Testis (tissue), 3 donors: Measurements from ENCODE around the gene EFCAB7. TPM values are rescaled to one million over a fixed set of nuclear protein-coding genes. Genes with fewer than 3 reads are reported as not detected.

Source experiments
- DNase-seq: peaks from one replicate; pipeline ENCODE4 v3.0.0-alpha.2; 2019
- H3K27ac ChIP-seq, 2 donors: fragments of 200-600 bp; sonication (generic); one replicate each; pipeline ENCODE4 v1.5.1; 2019
- H3K27me3 ChIP-seq: fragments of 200-600 bp; sonication (generic); one replicate; pipeline ENCODE4 v1.5.1; 2019
- H3K36me3 ChIP-seq: fragments of 200-600 bp; sonication (generic); one replicate; pipeline ENCODE4 v1.5.1; 2017; ENCODE audit warnings: low read depth; ENCODE audit errors: missing control alignments
- H3K4me1 ChIP-seq: fragments of 200-600 bp; sonication (generic); one replicate; pipeline ENCODE4 v1.5.1; 2019
- H3K4me3 ChIP-seq, 2 donors: fragments of 200-600 bp; sonication (generic); one replicate each; pipeline ENCODE4 v1.5.1; 2017 to 2019
- H3K9me3 ChIP-seq: fragments of 200-600 bp; sonication (generic); one replicate; pipeline ENCODE4 v1.5.1; 2017
- POLR2A ChIP-seq: fragments of 450-650 bp; IDR thresholded peaks from one replicate; pipeline ENCODE4 v1.6.1; 2017; ENCODE audit warnings: antibody characterized with exemption, mild to moderate bottlenecking, moderate library complexity
- WGBS, 2 donors: methylation state at CpG; one replicate each; pipeline ENCODE4 v1.1.5; 2018; 5-methylcytosine and 5-hydroxymethylcytosine counted together
- intact Hi-C: fragments of 100-400 bp; cut with DNase I; formaldehyde crosslinking; loops from one replicate; pipeline ENCODE4 v1.15.1; 2023; ENCODE audit warnings: low total_unique reads
- polyA plus RNA-seq: library from polyadenylated mRNA; stranded (reverse); fragments of 350-450 nt; fragmentation: Illumina TruSeq; extraction: RNeasy Lipid Tissue Mini Kit (QIAGEN cat#74804); gene quantifications from one replicate; pipeline ENCODE4 v1.2.3, GENCODE V29; 2014; ENCODE audit warnings: low read depth, low replicate concordance; ENCODE audit not compliant: insufficient read depth
- total RNA-seq, 2 donors: library from RNA; depleted of rRNA; stranded (reverse); fragments of >200 nt; gene quantifications; one replicate each; pipeline ENCODE4 v1.2.3, GENCODE V29; 2016
- TF ChIP-seq, protein P1 (sequence below), 3 experiments: fragments of 450-650 bp in 2 of 3; fragments of 200-600 bp in 1 of 3; sonication (generic) in 1 of 3; IDR thresholded peaks; one replicate each; pipeline ENCODE4 v1.5.1; 2016 to 2019; ENCODE audit warnings: antibody characterized with exemption in 3 of 3, mild to moderate bottlenecking in 2 of 3, moderate library complexity in 1 of 3

Gene EFCAB7
- total and polyA plus RNA-seq, 3 donors from 2014 or later, result 15.2 to 18.2 (median 15.6) TPM

DNA sequence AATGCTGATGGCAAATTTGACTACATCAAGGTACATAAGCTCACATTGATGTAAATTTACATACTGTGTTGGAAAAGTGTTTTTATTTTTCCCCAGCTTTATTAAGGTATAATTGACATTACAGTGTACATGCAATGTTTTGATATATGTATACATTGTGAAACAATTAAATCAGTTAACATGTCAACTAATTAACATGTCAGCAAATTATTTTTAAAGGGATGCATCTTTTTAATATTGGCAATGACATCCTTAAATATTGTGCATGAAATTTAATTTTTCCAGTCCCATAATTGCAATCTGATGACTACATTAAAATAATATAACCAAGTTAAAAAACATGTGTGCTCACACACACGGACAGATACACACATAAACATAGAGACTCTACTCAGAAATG, 9.4 kb downstream of the EFCAB7 start:
- Histone ChIP-seq H3K9me3 (no peaks in the 10 kb centered on the region), H3K4me1 (no peaks in the 10 kb centered on the region), H3K27me3 (no peaks in the 10 kb centered on the region), H3K27ac (no peak overlapping the region), H3K36me3 (no peaks in the 10 kb centered on the region), H3K4me3 (no peak overlapping the region)
- intact Hi-C loops, result no loop called here
- TF ChIP-seq, protein P1, sequence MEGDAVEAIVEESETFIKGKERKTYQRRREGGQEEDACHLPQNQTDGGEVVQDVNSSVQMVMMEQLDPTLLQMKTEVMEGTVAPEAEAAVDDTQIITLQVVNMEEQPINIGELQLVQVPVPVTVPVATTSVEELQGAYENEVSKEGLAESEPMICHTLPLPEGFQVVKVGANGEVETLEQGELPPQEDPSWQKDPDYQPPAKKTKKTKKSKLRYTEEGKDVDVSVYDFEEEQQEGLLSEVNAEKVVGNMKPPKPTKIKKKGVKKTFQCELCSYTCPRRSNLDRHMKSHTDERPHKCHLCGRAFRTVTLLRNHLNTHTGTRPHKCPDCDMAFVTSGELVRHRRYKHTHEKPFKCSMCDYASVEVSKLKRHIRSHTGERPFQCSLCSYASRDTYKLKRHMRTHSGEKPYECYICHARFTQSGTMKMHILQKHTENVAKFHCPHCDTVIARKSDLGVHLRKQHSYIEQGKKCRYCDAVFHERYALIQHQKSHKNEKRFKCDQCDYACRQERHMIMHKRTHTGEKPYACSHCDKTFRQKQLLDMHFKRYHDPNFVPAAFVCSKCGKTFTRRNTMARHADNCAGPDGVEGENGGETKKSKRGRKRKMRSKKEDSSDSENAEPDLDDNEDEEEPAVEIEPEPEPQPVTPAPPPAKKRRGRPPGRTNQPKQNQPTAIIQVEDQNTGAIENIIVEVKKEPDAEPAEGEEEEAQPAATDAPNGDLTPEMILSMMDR (IDR thresholded peaks at IDR 0.05), result no peak
- TF ChIP-seq POLR2A, result no peak
- DNase-seq, result no peak
- 91 to 93% methylated on average over 1 of the region's 1 CpG for WGBS, 2 donors

DNA sequence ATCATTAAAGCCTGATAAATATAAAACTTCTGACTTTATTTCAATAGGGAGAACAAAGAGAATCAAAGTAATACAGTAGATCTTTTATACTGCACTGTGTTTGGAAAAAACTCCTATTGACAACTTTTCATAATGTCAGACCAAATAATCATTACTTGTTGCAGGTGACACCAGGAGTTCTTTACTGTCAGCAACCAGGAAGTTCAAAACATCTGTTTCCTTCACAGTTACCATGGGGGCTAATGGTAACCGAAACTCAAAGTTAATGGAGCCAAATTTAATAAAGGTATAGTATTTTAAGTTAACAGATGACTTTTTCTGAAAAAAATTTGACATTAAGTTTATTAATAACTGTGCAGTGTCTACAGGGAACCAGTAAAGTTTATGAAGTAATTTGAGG, 10.6 kb downstream of the EFCAB7 start:
- WGBS, 2 donors, result 90 to 91% methylated on average over 1 of the region's 1 CpG
- Histone ChIP-seq H3K4me1 (no peaks in the 10 kb centered on the region), H3K9me3 (no peaks in the 10 kb centered on the region), H3K4me3 (no peak overlapping the region), H3K27ac (no peak overlapping the region), H3K36me3 (no peaks in the 10 kb centered on the region), H3K27me3 (no peaks in the 10 kb centered on the region)
- no peak for TF ChIP-seq POLR2A
- TF ChIP-seq, protein P1 (IDR thresholded peaks at IDR 0.05), result no peak
- intact Hi-C loops, result no loop called here
- no peak for DNase-seq

GRCh38 chr1:63534406-63534805, 11.1 kb downstream of the EFCAB7 start:
- intact Hi-C loops, result no loop called here
- Histone ChIP-seq H3K9me3 (no peaks in the 10 kb centered on the region), H3K4me1 (no peaks in the 10 kb centered on the region), H3K4me3 (no peak overlapping the region), H3K36me3 (no peaks in the 10 kb centered on the region), H3K27me3 (no peaks in the 10 kb centered on the region), H3K27ac (no peak overlapping the region)
- TF ChIP-seq POLR2A, result no peak
- TF ChIP-seq, protein P1 (IDR thresholded peaks at IDR 0.05), result no peak
- DNase-seq, result no peak

- intact Hi-C loops, result no loop called here
- TF ChIP-seq POLR2A, result no peak
- TF ChIP-seq, protein P1 (IDR thresholded peaks at IDR 0.05), result no peak
- Histone ChIP-seq H3K9me3 (no peaks in the 10 kb centered on the region), H3K27ac (no peak overlapping the region), H3K4me1 (no peaks in the 10 kb centered on the region), H3K4me3 (no peak overlapping the region), H3K36me3 (no peaks in the 10 kb centered on the region), H3K27me3 (no peaks in the 10 kb centered on the region)
- whole genome bisulfite sequencing, 2 donors, result 91 to 94% methylated on average over 2 of the region's 2 CpGs
- DNase-seq, result no peak
Measured at GRCh38 chr1:63537006-63537405, 13.7 kb downstream of the EFCAB7 start.

- DNase-seq, result no peak
- Histone ChIP-seq H3K4me1 (no peaks in the 10 kb centered on the region), H3K9me3 (no peaks in the 10 kb centered on the region), H3K27ac (no peak overlapping the region), H3K4me3 (no peak overlapping the region), H3K27me3 (no peaks in the 10 kb centered on the region), H3K36me3 (no peaks in the 10 kb centered on the region)
- intact Hi-C loops, result no loop called here
- WGBS, 2 donors, result 73 to 81% methylated on average over 1 of the region's 1 CpG
- TF ChIP-seq, protein P1 (IDR thresholded peaks at IDR 0.05), result peak in 1 of 3 experiments; percentile 45
- no peak for TF ChIP-seq POLR2A
Measured at GRCh38 chr1:63537940-63538339, 14.6 kb downstream of the EFCAB7 start.
